Measurements from ENCODE around the gene UBL3.

- TF ChIP-seq PBX3 (IDR thresholded peaks at IDR 0.05) (no peak), BHLHE40 (IDR thresholded peaks at IDR 0.05; ENCODE audit: low read depth, low read length) (no peak), POLR2A (IDR thresholded peaks at IDR 0.05; ENCODE audit: low read length) (no peak), CHD4 (IDR thresholded peaks at IDR 0.05; ENCODE audit: borderline replicate concordance) (no peak), EP300 (IDR thresholded peaks at IDR 0.05) (no peak), ZSCAN20 (CRISPR knock-in tag; IDR thresholded peaks at IDR 0.05) (no peak), RAD21 (conservative IDR thresholded peaks at IDR 0.05 in 1 of 2, IDR thresholded peaks at IDR 0.05 in 1 of 2) (no peak), SMC3 (IDR thresholded peaks at IDR 0.05) (no peak), CEBPB (IDR thresholded peaks at IDR 0.05) (no peak), ESRRA (IDR thresholded peaks at IDR 0.05; ENCODE audit: borderline replicate concordance, low read length) (no peak), CTCF (IDR thresholded peaks at IDR 0.05) (no peak)
These were observed 11.3 kb upstream of the UBL3 start for GRCh38 chr13:29861694-29862110.
